Tibial artery (tissue), 4 donors: ENCODE data around the gene ADAM12.
"Not testable (repeated sequence)": the region's sequence is repeated elsewhere in the genome, so short reads cannot be mapped to it uniquely, and the experiment has no call there.

Experiments
- DNase-seq, 2 donors: peaks; one replicate each; pipeline ENCODE4 v3.0.0-alpha.2; 2019
- H3K27ac ChIP-seq, 2 donors: fragments of 200-600 bp; sonication (generic) in 1 of 2; 1 replicate in 1 of 2; 2 replicates in 1 of 2; pipeline ENCODE4 v1.5.1; 2018 to 2019; ENCODE audit warnings: mild to moderate bottlenecking in 1 of 2
- H3K27me3 ChIP-seq, 2 donors: fragments of 200-600 bp; sonication (generic) in 1 of 2; one replicate each; pipeline versions ENCODE4 v1.5.1 to v1.6.0; 2016 to 2019
- H3K36me3 ChIP-seq, 3 donors: fragments of 200-600 bp; sonication (generic) in 2 of 3; one replicate each; pipeline ENCODE4 v1.5.1; 2016 to 2019; ENCODE audit warnings: mild to moderate bottlenecking in 2 of 3
- H3K4me1 ChIP-seq, 4 donors: fragments of 200-600 bp; sonication (generic) in 2 of 4; 1 replicate in 3 of 4; 2 replicates in 1 of 4; pipeline ENCODE4 v1.5.1; 2016 to 2019
- H3K4me3 ChIP-seq, 2 donors: fragments of 200-600 bp; sonication (generic) in 1 of 2; 1 replicate in 1 of 2; 2 replicates in 1 of 2; pipeline ENCODE4 v1.5.1; 2018 to 2019; ENCODE audit warnings: mild to moderate bottlenecking in 2 of 2
- H3K9me3 ChIP-seq, 3 donors: fragments of 200-600 bp; sonication (generic) in 1 of 3; one replicate each; pipeline ENCODE4 v1.5.1; 2016 to 2019
- CTCF ChIP-seq, 2 experiments: fragments of 200-600 bp in 1 of 2; fragments of 450-650 bp in 1 of 2; IDR thresholded peaks; one replicate each; pipeline ENCODE4 v1.5.1; 2017 to 2019; ENCODE audit warnings: antibody characterized with exemption in 2 of 2, mild to moderate bottlenecking in 1 of 2, moderate library complexity in 1 of 2
- intact Hi-C: fragments of 100-400 bp; cut with DNase I; formaldehyde crosslinking; loops from one replicate; pipeline ENCODE4 v1.15.0; 2023; ENCODE audit warnings: low total_unique reads

The ADAM12 gene

GRCh38 chr10:126049759-126050700 lies 338.2 kb downstream of the ADAM12 start:
- Histone ChIP-seq H3K4me1 (peaks cover 0 to 14% (median 5%) of the 10 kb centered on the region in 4 donors), H3K36me3 (no peaks in the 10 kb centered on the region), H3K27me3 (no peaks in the 10 kb centered on the region), H3K9me3 (no peaks in the 10 kb centered on the region), H3K27ac (peak overlapping the region in 1 of 2 donors; percentile 16), H3K4me3 (no peak overlapping the region)
- DNase-seq: peak in 1 of 2 donors; percentile 79
- TF ChIP-seq CTCF (IDR thresholded peaks at IDR 0.05): no peak
- intact Hi-C loops: no loop called here

- intact Hi-C loops, H3K27ac ChIP-seq, H3K36me3 ChIP-seq, H3K9me3 ChIP-seq, H3K27me3 ChIP-seq, H3K4me3 ChIP-seq, DNase-seq: not testable (repeated sequence)
- peaks cover 0 to 18% (median 6%) of the 10 kb centered on the region in 4 donors for H3K4me1 ChIP-seq
Observed at GRCh38 chr10:126047749-126048148, 340.5 kb downstream of the ADAM12 start.

- intact Hi-C loops: no loop called here
- Histone ChIP-seq H3K9me3 (no peaks in the 10 kb centered on the region), H3K36me3 (no peaks in the 10 kb centered on the region), H3K4me3 (no peak overlapping the region), H3K27me3 (no peaks in the 10 kb centered on the region), H3K27ac (no peak overlapping the region), H3K4me1 (peaks cover 0 to 27% (median 14%) of the 10 kb centered on the region in 4 donors)
- TF ChIP-seq CTCF (IDR thresholded peaks at IDR 0.05): no peak
- no peak for DNase-seq
Observed at GRCh38 chr10:126046831-126047230, 341.4 kb downstream of the ADAM12 start.

GRCh38 chr10:126045861-126046260 lies 342.4 kb downstream of the ADAM12 start:
- DNase-seq: no peak
- peaks cover 0 to 32% (median 18%) of the 10 kb centered on the region in 4 donors for H3K4me1 ChIP-seq
- no peak for TF ChIP-seq CTCF (IDR thresholded peaks at IDR 0.05)
- no peaks in the 10 kb centered on the region for H3K9me3 ChIP-seq
- no peaks in the 10 kb centered on the region for H3K36me3 ChIP-seq
- no peak overlapping the region for H3K27ac ChIP-seq
- no peak overlapping the region for H3K4me3 ChIP-seq
- intact Hi-C loops: no loop called here
- H3K27me3 ChIP-seq: no peaks in the 10 kb centered on the region

- Histone ChIP-seq H3K4me1 (peaks cover 0 to 17% (median 13%) of the 10 kb centered on the region in 4 donors), H3K27me3 (no peaks in the 10 kb centered on the region), H3K36me3 (no peaks in the 10 kb centered on the region), H3K9me3 (no peaks in the 10 kb centered on the region), H3K4me3 (no peak overlapping the region), H3K27ac (no peak overlapping the region)
- no peak for TF ChIP-seq CTCF (IDR thresholded peaks at IDR 0.05)
- DNase-seq: no peak
- intact Hi-C loops: no loop called here
Observed at GRCh38 chr10:126043389-126043788, 344.9 kb downstream of the ADAM12 start.

- Histone ChIP-seq H3K27ac (no peak overlapping the region), H3K4me3 (no peak overlapping the region), H3K27me3 (no peaks in the 10 kb centered on the region), H3K9me3 (no peaks in the 10 kb centered on the region), H3K36me3 (no peaks in the 10 kb centered on the region), H3K4me1 (peaks cover 0 to 17% (median 13%) of the 10 kb centered on the region in 4 donors)
- intact Hi-C loops: no loop called here
- DNase-seq: no peak
- no peak for TF ChIP-seq CTCF (IDR thresholded peaks at IDR 0.05)
Observed at GRCh38 chr10:126042906-126043305, 345.4 kb downstream of the ADAM12 start.
